ENCODE measurements around the gene NUDT14. TPM values are rescaled to one million over a fixed set of nuclear protein-coding genes. Genes with fewer than 3 reads are reported as not detected.

NUDT14 gene
- total RNA-seq, 1 donor from 2014 or later: 39.1 TPM

DNA sequence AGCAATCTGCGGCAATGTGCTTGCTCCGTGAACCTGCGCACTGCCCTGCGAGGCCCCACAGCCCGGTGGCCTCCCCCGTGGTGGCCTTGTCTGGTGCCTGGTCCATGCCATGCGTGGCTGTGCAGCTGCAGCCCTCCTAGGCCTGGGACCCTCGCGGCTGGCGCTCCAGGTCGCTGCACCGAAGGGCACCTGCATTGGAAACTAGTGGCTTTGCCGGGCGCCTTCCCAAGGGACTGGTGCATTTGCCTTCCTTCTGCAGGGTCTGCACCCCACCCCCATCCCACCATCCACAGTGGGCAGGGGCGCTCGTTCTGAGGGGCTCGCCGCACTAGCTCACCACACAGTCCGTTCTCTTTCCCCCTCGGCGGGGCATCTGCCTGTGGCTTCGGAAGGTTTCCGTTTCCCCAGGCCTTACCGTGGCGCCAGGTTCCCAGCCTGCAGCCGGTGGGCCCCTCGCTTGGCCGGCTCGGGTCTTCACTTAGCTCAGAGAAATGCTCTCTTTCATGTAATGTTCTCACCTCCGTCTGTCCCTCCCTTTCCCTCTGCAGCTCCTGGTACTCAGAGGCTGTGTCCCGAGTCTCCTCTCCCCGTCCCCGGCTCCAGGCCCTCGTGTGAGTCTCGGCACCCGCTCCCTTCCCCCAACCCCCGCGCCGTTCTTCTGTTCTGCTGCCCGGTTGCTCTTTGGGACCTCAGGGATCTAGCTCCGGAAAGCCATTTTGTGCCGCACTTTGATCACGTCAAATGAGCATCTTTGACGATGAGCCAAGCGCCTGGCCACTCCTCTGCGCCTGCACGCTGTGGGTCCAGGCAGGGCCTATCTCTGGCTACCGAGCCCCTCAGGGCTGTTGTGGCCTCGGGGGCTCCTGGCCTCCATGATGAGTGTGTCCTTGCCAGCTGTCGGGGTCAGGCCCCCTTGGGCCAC is 44.5 kb downstream of the NUDT14 start:
- Mint-ChIP-seq H3K36me3 (ENCODE audit: unreplicated experiment) (peaks cover 4% of the 10 kb centered on the region), H3K9me3 (ENCODE audit: unreplicated experiment) (peaks cover 4% of the 10 kb centered on the region), H3K27ac (ENCODE audit: unreplicated experiment) (no peak overlapping the region), H3K4me1 (ENCODE audit: unreplicated experiment) (no peaks in the 10 kb centered on the region), H3K27me3 (ENCODE audit: unreplicated experiment) (peaks cover 19% of the 10 kb centered on the region), H3K4me3 (ENCODE audit: unreplicated experiment) (no peak overlapping the region)
- no peak for DNase-seq (ENCODE audit: extremely low spot score, unreplicated experiment)
- TF ChIP-seq, protein P1, sequence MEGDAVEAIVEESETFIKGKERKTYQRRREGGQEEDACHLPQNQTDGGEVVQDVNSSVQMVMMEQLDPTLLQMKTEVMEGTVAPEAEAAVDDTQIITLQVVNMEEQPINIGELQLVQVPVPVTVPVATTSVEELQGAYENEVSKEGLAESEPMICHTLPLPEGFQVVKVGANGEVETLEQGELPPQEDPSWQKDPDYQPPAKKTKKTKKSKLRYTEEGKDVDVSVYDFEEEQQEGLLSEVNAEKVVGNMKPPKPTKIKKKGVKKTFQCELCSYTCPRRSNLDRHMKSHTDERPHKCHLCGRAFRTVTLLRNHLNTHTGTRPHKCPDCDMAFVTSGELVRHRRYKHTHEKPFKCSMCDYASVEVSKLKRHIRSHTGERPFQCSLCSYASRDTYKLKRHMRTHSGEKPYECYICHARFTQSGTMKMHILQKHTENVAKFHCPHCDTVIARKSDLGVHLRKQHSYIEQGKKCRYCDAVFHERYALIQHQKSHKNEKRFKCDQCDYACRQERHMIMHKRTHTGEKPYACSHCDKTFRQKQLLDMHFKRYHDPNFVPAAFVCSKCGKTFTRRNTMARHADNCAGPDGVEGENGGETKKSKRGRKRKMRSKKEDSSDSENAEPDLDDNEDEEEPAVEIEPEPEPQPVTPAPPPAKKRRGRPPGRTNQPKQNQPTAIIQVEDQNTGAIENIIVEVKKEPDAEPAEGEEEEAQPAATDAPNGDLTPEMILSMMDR (IDR thresholded peaks at IDR 0.05): no peak

DNA sequence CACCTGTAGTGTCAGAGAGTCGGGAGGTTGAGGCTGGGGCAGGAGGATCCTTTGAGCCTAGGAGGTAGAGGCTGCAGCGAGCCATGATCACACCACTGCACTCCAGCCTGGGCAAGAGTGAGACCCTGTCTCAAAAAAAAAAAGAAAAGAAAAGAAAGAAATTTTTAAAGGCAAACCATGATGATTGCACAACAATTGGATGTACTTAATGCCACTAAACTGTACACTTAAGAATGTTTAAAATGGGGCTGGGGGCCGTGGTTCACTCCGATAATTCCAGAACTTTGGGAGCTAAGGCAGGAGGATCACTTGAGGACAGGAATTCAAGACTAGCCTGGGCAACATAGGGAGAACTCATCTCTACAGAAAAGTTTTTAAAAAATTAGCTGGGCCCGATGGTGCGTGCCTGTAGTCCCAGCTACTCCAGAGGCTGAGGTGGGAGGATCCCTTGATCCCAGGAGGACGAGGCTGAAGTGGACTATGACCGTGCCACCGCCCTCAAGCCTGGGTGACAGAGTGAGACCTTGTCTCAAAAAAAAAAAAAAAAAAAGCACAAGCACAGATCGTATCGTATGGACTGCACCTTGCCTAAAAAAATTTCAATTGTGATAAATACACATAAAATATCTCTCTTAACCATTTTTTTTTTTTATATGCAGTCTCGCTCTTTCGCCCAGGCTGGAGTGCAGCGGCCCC is 45.3 kb downstream of the NUDT14 start:
- peaks cover 4% of the 10 kb centered on the region for H3K9me3 Mint-ChIP-seq (ENCODE audit: unreplicated experiment)
- TF ChIP-seq, protein P1 (IDR thresholded peaks at IDR 0.05): no peak
- DNase-seq (ENCODE audit: extremely low spot score, unreplicated experiment): no peak

DNA sequence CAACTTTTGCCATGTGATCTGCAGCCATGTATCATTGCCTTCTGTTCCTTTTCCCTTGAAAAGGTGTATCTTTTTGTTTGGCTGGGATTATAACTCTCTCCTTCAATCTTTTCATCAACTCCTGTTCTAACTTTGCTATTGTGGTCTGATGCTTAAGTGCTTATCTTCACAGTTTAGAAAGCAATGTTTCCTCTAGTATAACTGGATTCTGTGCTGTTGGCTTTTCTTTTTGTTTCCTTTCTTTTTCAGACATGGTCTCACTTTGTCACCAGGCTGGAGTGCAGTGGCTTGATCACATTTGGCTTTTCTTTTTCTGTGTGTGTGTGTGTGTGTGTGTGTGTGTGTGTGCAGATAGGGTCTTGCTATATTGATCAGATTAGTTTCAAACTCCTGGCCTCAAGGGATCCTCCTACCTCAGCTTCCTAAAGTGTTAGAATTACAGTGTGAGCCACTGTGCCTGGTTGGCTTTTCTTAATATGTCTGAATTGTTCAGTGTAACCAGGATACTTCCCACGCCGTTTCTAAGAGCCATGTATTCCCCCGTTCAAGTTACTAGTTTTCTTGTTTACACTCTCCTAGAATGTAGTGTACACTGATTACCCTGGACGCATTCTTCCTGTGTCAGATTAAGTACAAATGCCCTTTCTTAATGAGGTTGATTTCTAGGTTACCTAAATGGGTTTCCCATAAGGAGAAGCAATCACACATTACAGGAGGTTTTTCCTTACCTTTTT is 48.0 kb downstream of the NUDT14 start:
- no peaks in the 10 kb centered on the region for H3K36me3 Mint-ChIP-seq (ENCODE audit: unreplicated experiment)
- H3K4me3 Mint-ChIP-seq (ENCODE audit: unreplicated experiment): no peak overlapping the region
- no peaks in the 10 kb centered on the region for H3K9me3 Mint-ChIP-seq (ENCODE audit: unreplicated experiment)
- H3K27ac Mint-ChIP-seq (ENCODE audit: unreplicated experiment): no peak overlapping the region
- no peaks in the 10 kb centered on the region for H3K4me1 Mint-ChIP-seq (ENCODE audit: unreplicated experiment)
- H3K27me3 Mint-ChIP-seq (ENCODE audit: unreplicated experiment): peaks cover 31% of the 10 kb centered on the region
- TF ChIP-seq, protein P1 (IDR thresholded peaks at IDR 0.05): no peak
- DNase-seq (ENCODE audit: extremely low spot score, unreplicated experiment): no peak

More for the DNA sequence above, 45.3 kb downstream of the NUDT14 start:
- H3K27ac Mint-ChIP-seq (ENCODE audit: unreplicated experiment): no peak overlapping the region
- H3K4me3 Mint-ChIP-seq (ENCODE audit: unreplicated experiment): no peak overlapping the region
- peaks cover 4% of the 10 kb centered on the region for H3K36me3 Mint-ChIP-seq (ENCODE audit: unreplicated experiment)
- H3K27me3 Mint-ChIP-seq (ENCODE audit: unreplicated experiment): peaks cover 19% of the 10 kb centered on the region
- no peaks in the 10 kb centered on the region for H3K4me1 Mint-ChIP-seq (ENCODE audit: unreplicated experiment)

DNA sequence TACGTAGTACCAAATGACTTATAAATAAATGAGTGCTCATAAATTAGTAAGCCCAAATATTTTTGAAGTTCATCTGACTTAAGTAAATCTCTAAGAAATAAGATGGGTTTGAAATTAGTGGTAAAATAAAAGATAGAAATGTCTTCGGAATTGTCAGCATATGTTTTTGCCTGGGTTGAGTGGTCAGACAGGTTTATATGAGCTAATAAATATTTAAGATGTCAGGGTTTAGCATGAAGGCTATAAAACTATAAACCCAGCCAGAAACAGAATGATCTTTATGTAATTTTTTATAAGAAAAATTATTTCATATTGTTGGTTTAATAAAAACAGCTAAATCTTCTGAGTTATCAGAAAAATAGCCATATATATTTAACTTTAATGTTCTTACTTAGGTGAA is 49.9 kb downstream of the NUDT14 start:
- Mint-ChIP-seq H3K27ac (ENCODE audit: unreplicated experiment) (no peak overlapping the region), H3K4me3 (ENCODE audit: unreplicated experiment) (no peak overlapping the region), H3K36me3 (ENCODE audit: unreplicated experiment) (no peaks in the 10 kb centered on the region), H3K4me1 (ENCODE audit: unreplicated experiment) (no peaks in the 10 kb centered on the region), H3K27me3 (ENCODE audit: unreplicated experiment) (peaks cover 43% of the 10 kb centered on the region), H3K9me3 (ENCODE audit: unreplicated experiment) (no peaks in the 10 kb centered on the region)
- TF ChIP-seq, protein P1 (IDR thresholded peaks at IDR 0.05): no peak
- no peak for DNase-seq (ENCODE audit: extremely low spot score, unreplicated experiment)
